Smooth muscle cell of the coronary artery (primary cell): Measurements from ENCODE around the gene EPS15. TPM values are rescaled to one million over a fixed set of nuclear protein-coding genes. Genes with fewer than 3 reads are reported as not detected.

Experiments
- total RNA-seq: library from RNA; depleted of rRNA; stranded (reverse); fragments of >200 nt; gene quantifications from 2 replicates; pipeline ENCODE4 v1.2.3, GENCODE V29; 2014; ENCODE audit warnings: low replicate concordance

Gene EPS15
- 32.2 and 82.3 TPM in 2 replicates for total RNA-seq

GRCh38 chr1:51519048-51519864, at the start of gene EPS15:
TSS of gene EPS15 (minus strand) at chr1:51519266. CDS start at chr1:51519231, 35 bp downstream.

GRCh38 chr1:51330331-51331201, 188.5 kb downstream of the EPS15 start, which contains the start of gene TTC39A:
TSS of gene TTC39A (minus strand) at chr1:51330562. CDS start at chr1:51330477, 85 bp downstream.

Other genes with a start within 250 kb of the EPS15 start
- gene TTC39A, start 188.7 kb downstream of the EPS15 start, total RNA-seq: 0.35 and 0.60 TPM in 2 replicates
- gene OSBPL9, start 97.8 kb upstream of the EPS15 start, total RNA-seq: 102 and 199 TPM in 2 replicates